Suppressor macrophage treated with lipopolysaccharide for 4 hours (primary cell): ENCODE results near the gene RTN4.

ENCODE experiments used
- DNase-seq: peaks from one replicate; pipeline ENCODE4 v3.0.0-alpha.2; 2020

Gene RTN4

GRCh38 chr2:54946220-54946805 lies 103.9 kb downstream of the RTN4 start:
- DNase-seq: no peak

DNA sequence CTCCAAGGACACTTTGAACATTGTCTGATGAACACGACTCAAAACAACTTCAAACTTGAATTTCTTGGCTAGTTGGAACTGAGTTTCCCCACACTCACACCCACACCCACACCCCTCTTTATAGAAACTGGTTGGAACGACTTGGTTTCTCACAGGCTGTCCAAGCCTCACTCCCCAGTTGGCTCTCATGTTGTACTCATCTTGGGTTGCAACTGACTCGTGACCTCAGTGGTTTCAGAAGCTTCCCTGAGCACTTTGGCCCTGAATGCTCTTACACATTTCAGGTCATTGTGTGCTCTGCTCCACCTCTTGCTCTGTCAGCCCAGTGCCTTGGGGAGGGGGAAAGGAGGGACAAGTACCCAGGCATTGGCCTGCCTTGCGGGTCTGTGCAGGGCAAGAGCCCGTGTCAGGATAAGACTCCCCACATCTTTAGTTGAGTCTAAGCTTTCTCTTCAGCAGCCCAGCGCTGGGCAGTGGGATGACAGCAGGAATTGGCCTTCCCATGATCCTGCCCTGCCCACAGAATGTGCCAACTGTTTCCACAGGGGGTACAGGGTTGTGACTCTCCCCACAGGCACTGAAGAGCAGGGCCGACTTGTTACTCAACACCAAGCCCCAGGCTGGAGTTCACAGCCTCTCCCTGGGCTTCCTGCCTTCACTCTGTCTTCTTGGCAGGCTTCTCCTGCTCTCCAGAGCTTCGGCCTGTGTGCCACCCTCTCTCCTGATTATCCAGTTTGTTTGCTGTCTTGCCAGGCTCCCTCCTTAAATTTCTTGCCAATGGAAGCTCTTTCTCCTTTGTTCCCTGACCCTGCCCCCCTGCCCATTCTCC lies 104.6 kb downstream of the RTN4 start:
- DNase-seq: no peak

DNA sequence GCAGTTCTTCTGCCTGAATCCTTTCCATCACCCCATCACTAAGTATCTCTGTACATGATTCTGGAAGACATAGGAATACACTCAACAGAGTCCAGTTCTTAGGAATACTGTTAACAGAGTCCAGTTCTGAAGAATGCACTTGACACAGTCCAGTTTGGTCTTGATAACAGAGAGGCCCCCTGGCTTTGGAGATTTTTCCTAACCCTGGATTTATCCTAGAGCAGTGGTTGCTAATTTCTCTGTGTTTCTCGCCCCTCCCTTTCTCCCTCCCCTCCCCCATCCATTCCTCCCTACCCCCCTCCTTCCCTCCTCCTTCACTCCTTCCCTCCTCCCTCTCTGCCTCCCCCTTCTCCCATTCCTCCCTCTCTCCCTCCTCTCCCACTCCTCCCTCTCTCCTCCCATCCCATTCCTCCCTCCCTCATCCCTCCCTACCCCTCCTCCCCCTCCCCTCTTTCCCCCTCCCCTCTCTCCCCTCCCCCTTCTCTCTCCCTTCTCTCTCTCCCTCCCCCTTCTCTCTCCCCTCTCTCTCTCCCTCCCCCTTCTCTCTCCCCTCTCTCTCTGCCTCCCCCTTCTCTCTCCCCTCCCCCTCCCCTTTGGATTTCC lies 105.4 kb downstream of the RTN4 start:
- DNase-seq: no peak

DNA sequence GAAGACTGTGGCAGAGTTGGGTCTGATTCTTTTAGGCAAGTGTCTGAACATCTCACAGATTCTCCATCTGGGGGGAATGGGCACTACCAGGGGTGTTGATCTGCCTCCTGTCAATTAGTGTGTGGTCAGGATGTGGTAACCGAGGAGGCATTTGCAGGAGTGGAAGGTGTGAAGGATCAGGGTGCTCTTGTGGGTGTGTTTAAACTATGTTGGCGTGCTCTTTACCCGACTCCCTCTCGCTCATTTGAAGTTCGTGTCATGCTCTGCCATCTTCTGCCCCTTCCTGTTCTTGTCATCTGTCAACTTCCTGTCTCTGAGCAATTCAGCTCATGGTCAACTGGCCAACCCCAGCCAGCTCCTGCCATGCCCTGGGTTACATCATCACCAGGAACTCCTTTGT lies 107.9 kb downstream of the RTN4 start:
- no peak for DNase-seq

- DNase-seq: no peak
Measured at GRCh38 chr2:54941248-54941984, 108.8 kb downstream of the RTN4 start.

- no peak for DNase-seq
Measured at GRCh38 chr2:54940723-54941122, 109.5 kb downstream of the RTN4 start.

- no peak for DNase-seq
Measured at GRCh38 chr2:54939446-54940118, 110.7 kb downstream of the RTN4 start.

DNA sequence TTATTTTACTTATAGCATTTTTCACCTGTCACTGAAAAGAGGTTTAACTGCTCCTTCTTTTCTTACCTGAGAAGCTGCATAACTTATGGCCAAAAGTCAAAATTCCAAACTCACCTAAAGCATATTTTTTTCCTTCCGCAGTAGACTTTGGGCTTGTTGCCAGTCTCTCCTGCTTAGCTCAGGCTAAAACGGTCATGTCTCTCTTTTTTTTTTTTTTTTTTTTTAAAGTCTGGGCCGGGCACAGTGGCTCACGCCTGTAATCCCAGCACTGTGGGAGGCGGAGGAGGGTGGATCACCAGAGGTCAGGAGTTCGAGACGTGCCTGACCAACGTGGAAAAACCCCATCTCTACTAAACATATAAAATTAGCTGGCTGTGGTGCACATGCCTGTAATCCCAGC lies 113.5 kb downstream of the RTN4 start:
- no peak for DNase-seq

DNA sequence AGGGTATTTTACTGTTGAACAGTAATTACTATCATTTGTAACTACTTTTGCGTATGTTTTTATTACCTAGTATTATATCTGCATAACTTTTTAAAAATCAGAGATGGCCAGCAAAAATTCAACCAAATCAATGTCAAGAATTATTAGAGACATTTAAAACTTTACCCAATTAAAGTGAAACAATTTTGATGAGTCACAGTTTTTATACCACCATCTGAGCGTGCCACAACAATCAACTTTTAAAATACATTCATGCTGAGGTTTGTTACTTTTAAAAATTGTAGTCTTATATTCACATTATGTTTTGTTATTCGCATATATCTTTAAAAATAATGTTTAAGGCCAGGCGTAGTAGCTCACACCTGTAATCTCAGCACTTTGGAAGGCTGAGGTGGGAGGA lies 114.9 kb downstream of the RTN4 start:
- DNase-seq: no peak

- no peak for DNase-seq
Measured at GRCh38 chr2:54931473-54931872, 118.8 kb downstream of the RTN4 start.

DNA sequence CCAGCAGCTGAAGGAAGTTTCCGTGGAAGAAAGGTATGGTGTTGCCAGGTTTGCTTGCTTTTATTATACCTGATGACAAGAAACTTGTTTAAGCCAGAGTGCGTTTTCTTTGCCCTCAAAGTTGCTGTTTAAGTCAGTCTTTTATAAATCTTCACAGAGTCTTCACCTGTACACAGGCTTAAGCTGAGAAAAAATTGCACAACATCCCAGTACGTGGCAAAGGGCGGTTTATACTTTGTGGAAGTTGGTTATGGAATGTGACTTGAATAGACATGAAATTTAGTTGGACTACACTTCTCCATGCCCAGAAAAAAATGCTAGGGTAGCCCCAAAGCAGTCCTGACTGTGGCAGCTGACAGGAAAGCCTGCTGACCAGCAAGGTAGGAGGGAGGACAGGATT lies 121.5 kb downstream of the RTN4 start:
- DNase-seq: no peak

GRCh38 chr2:54927751-54928615 lies 122.3 kb downstream of the RTN4 start:
- DNase-seq: no peak

GRCh38 chr2:54927085-54927750 lies 123.0 kb downstream of the RTN4 start:
- DNase-seq: no peak

- DNase-seq: no peak
Measured at GRCh38 chr2:54925022-54925421, 125.2 kb downstream of the RTN4 start.

DNA sequence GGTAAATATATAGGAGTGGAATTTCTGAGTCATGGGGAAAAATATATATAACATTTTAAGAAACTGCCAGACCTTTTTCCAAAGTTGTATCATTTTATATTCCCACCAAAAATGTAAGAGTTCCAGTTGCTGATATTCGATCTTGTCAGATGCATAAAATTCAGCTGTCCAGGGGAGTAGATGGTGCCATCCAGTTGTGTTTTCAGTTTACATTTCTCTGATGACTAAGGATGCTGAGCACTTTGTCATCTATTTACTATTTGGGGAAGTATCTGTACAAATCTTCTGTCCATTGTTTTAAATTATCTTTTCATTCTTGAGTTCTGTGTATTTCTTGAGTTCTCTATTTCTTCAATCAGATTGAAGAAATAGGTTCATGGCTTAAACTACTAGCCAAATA lies 126.1 kb downstream of the RTN4 start:
- DNase-seq: no peak
